ENCODE results near the gene HMCN1.

DNA sequence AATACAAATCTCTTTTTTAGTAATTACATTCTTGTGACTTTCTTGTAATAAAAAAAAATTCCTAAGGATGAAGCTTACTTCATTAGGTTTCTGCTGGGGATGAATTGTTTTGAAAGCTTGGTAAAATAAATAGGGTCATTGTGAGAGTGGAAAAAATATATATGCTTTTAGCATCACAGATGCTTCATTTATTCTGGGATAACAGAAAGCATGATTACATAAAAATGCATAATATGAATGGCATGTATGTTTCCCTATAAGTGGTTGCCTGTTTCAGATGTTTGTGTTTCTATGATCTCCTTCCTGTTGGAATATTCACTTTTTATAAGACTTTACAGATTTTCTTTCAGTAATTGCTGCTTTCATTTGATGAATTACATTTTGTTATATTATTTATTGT, 42.3 kb downstream of the HMCN1 start:
- TF ChIP-seq, protein P1, sequence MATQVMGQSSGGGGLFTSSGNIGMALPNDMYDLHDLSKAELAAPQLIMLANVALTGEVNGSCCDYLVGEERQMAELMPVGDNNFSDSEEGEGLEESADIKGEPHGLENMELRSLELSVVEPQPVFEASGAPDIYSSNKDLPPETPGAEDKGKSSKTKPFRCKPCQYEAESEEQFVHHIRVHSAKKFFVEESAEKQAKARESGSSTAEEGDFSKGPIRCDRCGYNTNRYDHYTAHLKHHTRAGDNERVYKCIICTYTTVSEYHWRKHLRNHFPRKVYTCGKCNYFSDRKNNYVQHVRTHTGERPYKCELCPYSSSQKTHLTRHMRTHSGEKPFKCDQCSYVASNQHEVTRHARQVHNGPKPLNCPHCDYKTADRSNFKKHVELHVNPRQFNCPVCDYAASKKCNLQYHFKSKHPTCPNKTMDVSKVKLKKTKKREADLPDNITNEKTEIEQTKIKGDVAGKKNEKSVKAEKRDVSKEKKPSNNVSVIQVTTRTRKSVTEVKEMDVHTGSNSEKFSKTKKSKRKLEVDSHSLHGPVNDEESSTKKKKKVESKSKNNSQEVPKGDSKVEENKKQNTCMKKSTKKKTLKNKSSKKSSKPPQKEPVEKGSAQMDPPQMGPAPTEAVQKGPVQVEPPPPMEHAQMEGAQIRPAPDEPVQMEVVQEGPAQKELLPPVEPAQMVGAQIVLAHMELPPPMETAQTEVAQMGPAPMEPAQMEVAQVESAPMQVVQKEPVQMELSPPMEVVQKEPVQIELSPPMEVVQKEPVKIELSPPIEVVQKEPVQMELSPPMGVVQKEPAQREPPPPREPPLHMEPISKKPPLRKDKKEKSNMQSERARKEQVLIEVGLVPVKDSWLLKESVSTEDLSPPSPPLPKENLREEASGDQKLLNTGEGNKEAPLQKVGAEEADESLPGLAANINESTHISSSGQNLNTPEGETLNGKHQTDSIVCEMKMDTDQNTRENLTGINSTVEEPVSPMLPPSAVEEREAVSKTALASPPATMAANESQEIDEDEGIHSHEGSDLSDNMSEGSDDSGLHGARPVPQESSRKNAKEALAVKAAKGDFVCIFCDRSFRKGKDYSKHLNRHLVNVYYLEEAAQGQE (IDR thresholded peaks at IDR 0.05; ENCODE audit: insufficient read depth in 1 of 2, low read depth in 2 of 2, low read length in 2 of 2): no peak
- no peak for TF ChIP-seq POLR2AphosphoS5 (IDR thresholded peaks at IDR 0.05; ENCODE audit: low read depth, low read length)
- no peak for TF ChIP-seq FOXP2 (optimal IDR thresholded peaks at IDR 0.05; ENCODE audit: borderline replicate concordance, extremely low read depth, extremely low read length, insufficient read depth)
- no peak for TF ChIP-seq SIN3A (IDR thresholded peaks at IDR 0.05; ENCODE audit: borderline replicate concordance, insufficient read depth, low read length)
